Loucy (cell line): ENCODE data around the gene DNASE1L3.

Source experiments
- CTCF ChIP-seq: fragments of 200-600 bp; sonication (generic); conservative IDR thresholded peaks from 2 replicates; pipeline ENCODE4 v1.5.1; 2014; ENCODE audit warnings: mild to moderate bottlenecking, antibody characterized with exemption, low read length
- EZH2phosphoT487 ChIP-seq: fragments of 200-600 bp; IDR thresholded peaks from 2 replicates; pipeline ENCODE4 v1.6.1; 2018; ENCODE audit warnings: antibody characterized with exemption, mild to moderate bottlenecking, moderate library complexity, borderline replicate concordance

DNA sequence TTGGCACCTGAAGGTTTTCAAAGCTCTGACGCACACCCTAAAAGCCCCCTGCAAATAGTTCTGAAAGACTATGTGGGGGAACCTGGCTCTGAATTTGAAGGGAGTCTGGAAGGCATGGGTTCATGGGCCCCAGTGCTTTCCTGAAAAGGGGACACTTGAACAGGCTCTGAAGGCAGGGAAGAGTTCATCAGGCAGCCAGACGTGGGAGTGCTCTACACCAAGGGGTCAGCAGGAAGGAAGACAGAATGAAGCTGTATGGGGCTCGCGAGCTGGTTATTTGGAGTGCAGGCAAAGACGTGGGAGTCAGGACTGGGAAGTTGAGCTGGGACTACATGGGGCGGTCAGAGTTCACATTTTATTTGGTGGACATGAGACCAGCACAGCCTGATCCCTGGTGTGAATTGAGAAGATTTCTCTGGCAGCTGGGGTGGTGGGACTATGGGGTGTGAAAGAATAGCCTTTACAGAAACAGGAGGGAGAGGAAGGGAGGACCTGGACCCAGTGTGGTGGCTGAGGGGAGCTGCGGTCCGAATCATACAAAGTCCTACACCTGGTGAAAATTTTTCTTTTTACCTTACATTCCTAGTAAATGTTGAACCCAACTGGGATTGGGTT is 39.4 kb upstream of the DNASE1L3 start:
- TF ChIP-seq CTCF, result no peak
- no peak for TF ChIP-seq EZH2phosphoT487
